ENCODE results near the gene MRPS31. TPM values are rescaled to one million over a fixed set of nuclear protein-coding genes. Genes with fewer than 3 reads are reported as not detected.

The MRPS31 gene
- polyA plus RNA-seq, 1 of the 3 experiments (the other 2 are of a cell fraction) = 13.3 TPM

GRCh38 chr13:40792284-40793051, 21.5 kb upstream of the MRPS31 start:
- Histone ChIP-seq H3K9me2 (no peaks in the 10 kb centered on the region), H3K4me2 (no peak overlapping the region), H3F3A (replicated peaks; ENCODE audit: insufficient read depth) (peaks cover 3% of the 10 kb centered on the region), H2AFZ (ENCODE audit: low read depth) (no peak overlapping the region), H3K36me3 (replicated peaks in 1 of 2; ENCODE audit: control insufficient read depth in 1 of 2, insufficient read depth in 2 of 2, low read length in 1 of 2) (peaks cover 8 to 22% of the 10 kb centered on the region in 2 experiments), H3K9ac (no peak overlapping the region), H3K27me3 (ENCODE audit: insufficient read depth) (no peaks in the 10 kb centered on the region), H3K4me3 (ENCODE audit: low read depth in 2 of 2, low read length in 1 of 2) (no peak overlapping the region), H4K20me1 (ENCODE audit: insufficient read depth) (no peaks in the 10 kb centered on the region), H3K4me1 (ENCODE audit: control insufficient read depth in 1 of 2, insufficient read depth in 2 of 2, low read depth in 1 of 2, low read length in 1 of 2) (peaks cover 0 to 13% of the 10 kb centered on the region in 2 experiments; a peak in 1 of 4 replicates), H3K27ac (ENCODE audit: low read depth in 2 of 2, low read length in 1 of 2) (no peak overlapping the region), H3K79me2 (ENCODE audit: insufficient read depth) (peaks cover 31% of the 10 kb centered on the region), H3K9me3 (no peaks in the 10 kb centered on the region)
- POLR2A ChIA-PET = no interaction called here
- 92% methylated on average over 10 of the region's 10 CpGs for WGBS (ENCODE audit: low lambda C conversion rate)
- CTCF ChIA-PET = interaction anchor here (0.9 to 1.0 kb wide), 2 partner anchors 201 to 268 kb away, joined by 3 to 5 read pairs; no protein-coding TSS in a partner anchor
- no peak for TF ChIP-seq REST (IDR thresholded peaks at IDR 0.05; ENCODE audit: low read depth, low read length)
- no peak for TF ChIP-seq SIN3A (IDR thresholded peaks at IDR 0.05; ENCODE audit: borderline replicate concordance, low read depth, low read length)
- TF ChIP-seq GABPA (IDR thresholded peaks at IDR 0.05; ENCODE audit: low read depth) = no peak
- no peak for TF ChIP-seq GATA2 (CRISPR knock-in tag; IDR thresholded peaks at IDR 0.05)
- TF ChIP-seq YY1 (IDR thresholded peaks at IDR 0.05; ENCODE audit: low read depth) = no peak
- TF ChIP-seq TCF12 (IDR thresholded peaks at IDR 0.05) = no peak
- TF ChIP-seq RXRA (IDR thresholded peaks at IDR 0.05; ENCODE audit: borderline replicate concordance, low read depth) = no peak
- no peak for TF ChIP-seq MEF2A (IDR thresholded peaks at IDR 0.05; ENCODE audit: borderline replicate concordance, low read depth)
- no peak for TF ChIP-seq EP300 (IDR thresholded peaks at IDR 0.05; ENCODE audit: borderline replicate concordance in 1 of 2, low read depth in 1 of 2, low read length in 1 of 2)
- TF ChIP-seq JUND (IDR thresholded peaks at IDR 0.05) = no peak
- no peak for TF ChIP-seq USF1 (IDR thresholded peaks at IDR 0.05; ENCODE audit: borderline replicate concordance, low read depth)
- no peak for TF ChIP-seq RAD21 (IDR thresholded peaks at IDR 0.05; ENCODE audit: low read length)
- no peak for TF ChIP-seq CHD2 (IDR thresholded peaks at IDR 0.05; ENCODE audit: low read length, partially characterized antibody)
- no peak for TF ChIP-seq FOXM1 (IDR thresholded peaks at IDR 0.05; ENCODE audit: low read depth)
- TF ChIP-seq NFIC (IDR thresholded peaks at IDR 0.05; ENCODE audit: borderline replicate concordance) = no peak
- TF ChIP-seq TEAD4 (IDR thresholded peaks at IDR 0.05; ENCODE audit: borderline replicate concordance, insufficient read depth) = no peak
- DNase-seq = no peak
